Heart left ventricle (tissue), 16 donors: ENCODE measurements around the gene PAX4. TPM values are rescaled to one million over a fixed set of nuclear protein-coding genes. Genes with fewer than 3 reads are reported as not detected.

Experiments
- ATAC-seq, 4 donors: fragments of 200-7000 bp; cut with Tn5 transposase; one replicate each; pipeline ENCODE4 v1.9.1; 2020 to 2022; ENCODE audit warnings: moderate library complexity in 4 of 4, mild to moderate bottlenecking in 3 of 4, moderate number of reproducible peaks in 1 of 4
- DNase-seq, 5 donors: peaks; one replicate each; pipeline ENCODE4 v3.0.0-alpha.2; 2020
- H3K27ac ChIP-seq, 12 donors: fragments of 200-600 bp; sonication (generic) in 4 of 12; one replicate each; pipeline versions ENCODE4 v1.5.0 to v1.8.0; 2016 to 2022; ENCODE audit warnings: mild to moderate bottlenecking in 2 of 12
- H3K27me3 ChIP-seq, 9 donors: fragments of 200-600 bp; sonication (generic) in 2 of 9; one replicate each; pipeline versions ENCODE4 v1.5.1 to v1.8.0; 2016 to 2022; ENCODE audit warnings: mild to moderate bottlenecking in 3 of 9
- H3K36me3 ChIP-seq, 9 donors: fragments of 200-600 bp; sonication (generic) in 2 of 9; one replicate each; pipeline versions ENCODE4 v1.5.0 to v1.8.0; 2018 to 2022; ENCODE audit warnings: mild to moderate bottlenecking in 2 of 9
- H3K4me1 ChIP-seq, 12 donors: fragments of 200-600 bp; sonication (generic) in 4 of 12; one replicate each; pipeline versions ENCODE4 v1.5.0 to v1.8.0; 2016 to 2022; ENCODE audit warnings: mild to moderate bottlenecking in 3 of 12
- H3K4me3 ChIP-seq, 12 donors: fragments of 200-600 bp; sonication (generic) in 4 of 12; one replicate each; pipeline versions ENCODE4 v1.5.0 to v1.8.0; 2017 to 2022; ENCODE audit warnings: mild to moderate bottlenecking in 9 of 12, moderate library complexity in 4 of 12
- H3K9me3 ChIP-seq, 12 donors: fragments of 200-600 bp; sonication (generic) in 4 of 12; one replicate each; pipeline versions ENCODE4 v1.5.0 to v1.8.0; 2016 to 2022; ENCODE audit warnings: mild to moderate bottlenecking in 1 of 12
- POLR2A ChIP-seq, 2 donors: fragments of 450-650 bp; IDR thresholded peaks; one replicate each; pipeline ENCODE4 v1.6.1; 2017; ENCODE audit warnings: antibody characterized with exemption in 2 of 2, mild to moderate bottlenecking in 2 of 2, moderate library complexity in 2 of 2
- WGBS, 4 donors: extraction: QIAGEN DNeasy Blood & Tissue Kit in 2 of 4; methylation state at CpG; one replicate each; pipeline versions ENCODE4 v1.1.5 to v1.1.7; 2013 to 2018; 5-methylcytosine and 5-hydroxymethylcytosine counted together
- intact Hi-C, 10 donors: fragments of 100-400 bp; cut with DNase I; formaldehyde crosslinking; loops; one replicate each; pipeline versions ENCODE4 v1.11.1 to v1.14.2; 2022
- polyA plus RNA-seq, 2 donors: library from polyadenylated mRNA; stranded (reverse); fragments of 200-250 nt; gene quantifications; one replicate each; pipeline ENCODE4 v1.2.3, GENCODE V29; 2013
- total RNA-seq, 9 donors: library from RNA; depleted of rRNA in 2 of 9; stranded (reverse); fragments of >200 nt in 2 of 9; fragmentation: NEBNext Ultra II Directional in 3 of 9; extraction: Animal tissue kit (Norgen Biotek cat#: 25700) in 3 of 9; gene quantifications; one replicate each; pipeline versions ENCODE4 v1.1.0 to v1.2.4, GENCODE V29; 2016 to 2023
- TF ChIP-seq, protein P1 (sequence below), 12 donors: fragments of 200-600 bp; sonication (generic) in 4 of 12; IDR thresholded peaks; one replicate each; pipeline versions ENCODE4 v1.5.0 to v1.8.0; 2018 to 2022; ENCODE audit warnings: antibody characterized with exemption in 12 of 12, mild to moderate bottlenecking in 5 of 12
- donor health status: ischemic (EF 13 %, LVEDD 7.1; RV severe dilation, severe dysfunction).
- donor health status: healthy with polysubstance abuse.
- donor health status: DM: no; HTN: yes; CAD: no.
- donor health status: DM: no; HTN: no; CAD: no.
- donor health status: ischemic (EF 25% LVEDD 6.9; RV normal size, moderate dysfunction).
- donor health status: ischemic (EF 25% LVEDD 5.7; RV mildly dilated, moderate dysfunction).
- donor health status: healthy.
- donor health status: DM: yes; HTN: yes; CAD: no.
- donor health status: ischemic (EF 35%, LVEDD 5.7; RV mildly dilated, moderate dysfunction).
- donor health status: nonischemic (EF 11% LVEDD 7.7; RV severe dilation, severe dysfunction).
- donor health status: DM: yes; HTN: yes; CAD: no.
- donor health status: PGD.
- donor health status: ischemic (EF 29% LVEDD 5.4; RV normal size, mild dysfunction).
- donor health status: nonischemic (EF 23%, LVEDD 6.1; RV moderate dilation, normal function).

PAX4 gene
- total and polyA plus RNA-seq, 11 donors: not detected

DNA sequence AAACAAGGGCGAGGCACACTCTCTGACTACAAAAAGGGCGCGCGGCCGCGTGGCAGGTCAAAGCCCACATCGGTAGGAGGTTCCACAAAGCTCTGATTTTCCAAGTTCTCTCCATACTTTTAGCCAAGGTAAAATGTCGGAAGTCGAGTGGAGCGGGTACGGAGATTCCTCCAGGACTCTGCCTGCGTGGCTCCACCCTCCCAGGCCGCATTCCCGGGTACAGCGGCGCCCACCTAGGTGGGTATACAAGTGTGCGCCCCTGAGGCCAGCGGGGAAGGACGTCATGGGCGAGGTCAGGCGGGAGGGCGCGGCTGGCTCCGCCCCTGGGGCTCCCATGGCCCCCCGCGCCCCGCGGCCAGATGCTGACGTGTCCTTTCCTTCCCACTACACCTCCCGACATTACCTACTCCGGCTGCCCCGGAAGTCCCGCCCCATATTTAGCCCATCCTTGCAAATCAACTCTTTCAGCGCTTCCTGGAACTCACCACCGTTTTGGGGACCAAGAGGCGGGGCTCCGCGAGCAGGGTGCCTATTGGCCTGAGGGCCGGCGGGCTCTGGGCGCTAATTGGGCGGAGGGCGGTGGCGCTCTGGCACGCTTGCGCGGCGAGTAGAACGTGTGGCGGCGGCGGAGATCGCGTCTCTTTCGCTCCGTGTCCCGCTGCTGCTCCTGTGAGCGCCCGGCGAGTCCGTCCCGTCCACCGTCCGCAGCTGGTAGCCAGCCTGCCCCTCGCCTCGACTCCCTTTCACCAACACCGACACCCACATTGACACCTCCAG, 33.8 kb upstream of the PAX4 start, which contains the start of gene SND1:
Gene SND1 (plus strand): TSS at position 639 of the 777 bp plus-strand sequence. CDS start 180 bp downstream, outside the sequence.
- Histone ChIP-seq H3K4me1 (peaks cover 0 to 47% (median 33%) of the 10 kb centered on the region in 12 donors), H3K36me3 (no peaks in the 10 kb centered on the region), H3K27ac (peak within 1 kb of the TSS; percentile 90 to 98 (median 94)), H3K27me3 (no peaks in the 10 kb centered on the region), H3K9me3 (no peaks in the 10 kb centered on the region), H3K4me3 (peak within 1 kb of the TSS; percentile 50 to 97 (median 90))
- peak; percentile 97 to 99 (median 98) for ATAC-seq
- peak in 1 of 2 donors; percentile 74 for TF ChIP-seq POLR2A (IDR thresholded peaks at IDR 0.05)
- TF ChIP-seq, protein P1, sequence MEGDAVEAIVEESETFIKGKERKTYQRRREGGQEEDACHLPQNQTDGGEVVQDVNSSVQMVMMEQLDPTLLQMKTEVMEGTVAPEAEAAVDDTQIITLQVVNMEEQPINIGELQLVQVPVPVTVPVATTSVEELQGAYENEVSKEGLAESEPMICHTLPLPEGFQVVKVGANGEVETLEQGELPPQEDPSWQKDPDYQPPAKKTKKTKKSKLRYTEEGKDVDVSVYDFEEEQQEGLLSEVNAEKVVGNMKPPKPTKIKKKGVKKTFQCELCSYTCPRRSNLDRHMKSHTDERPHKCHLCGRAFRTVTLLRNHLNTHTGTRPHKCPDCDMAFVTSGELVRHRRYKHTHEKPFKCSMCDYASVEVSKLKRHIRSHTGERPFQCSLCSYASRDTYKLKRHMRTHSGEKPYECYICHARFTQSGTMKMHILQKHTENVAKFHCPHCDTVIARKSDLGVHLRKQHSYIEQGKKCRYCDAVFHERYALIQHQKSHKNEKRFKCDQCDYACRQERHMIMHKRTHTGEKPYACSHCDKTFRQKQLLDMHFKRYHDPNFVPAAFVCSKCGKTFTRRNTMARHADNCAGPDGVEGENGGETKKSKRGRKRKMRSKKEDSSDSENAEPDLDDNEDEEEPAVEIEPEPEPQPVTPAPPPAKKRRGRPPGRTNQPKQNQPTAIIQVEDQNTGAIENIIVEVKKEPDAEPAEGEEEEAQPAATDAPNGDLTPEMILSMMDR (IDR thresholded peaks at IDR 0.05): no peak
- WGBS, 4 donors: 0 to 3% (median 0%) methylated on average over 56 to 67 of the region's 67 CpGs
- intact Hi-C loops: loop anchor here in 7 of 10 donors (2.0 to 10.0 kb wide), 5 partner anchors 63 to 259 kb away; partner anchors contain the start of genes ARF5 (in 6 of the 7), ZNF800 (in 4 of the 7) and GCC1 (in 2 of the 7)
- peak; percentile 99 to 100 (median 100) for DNase-seq

DNA sequence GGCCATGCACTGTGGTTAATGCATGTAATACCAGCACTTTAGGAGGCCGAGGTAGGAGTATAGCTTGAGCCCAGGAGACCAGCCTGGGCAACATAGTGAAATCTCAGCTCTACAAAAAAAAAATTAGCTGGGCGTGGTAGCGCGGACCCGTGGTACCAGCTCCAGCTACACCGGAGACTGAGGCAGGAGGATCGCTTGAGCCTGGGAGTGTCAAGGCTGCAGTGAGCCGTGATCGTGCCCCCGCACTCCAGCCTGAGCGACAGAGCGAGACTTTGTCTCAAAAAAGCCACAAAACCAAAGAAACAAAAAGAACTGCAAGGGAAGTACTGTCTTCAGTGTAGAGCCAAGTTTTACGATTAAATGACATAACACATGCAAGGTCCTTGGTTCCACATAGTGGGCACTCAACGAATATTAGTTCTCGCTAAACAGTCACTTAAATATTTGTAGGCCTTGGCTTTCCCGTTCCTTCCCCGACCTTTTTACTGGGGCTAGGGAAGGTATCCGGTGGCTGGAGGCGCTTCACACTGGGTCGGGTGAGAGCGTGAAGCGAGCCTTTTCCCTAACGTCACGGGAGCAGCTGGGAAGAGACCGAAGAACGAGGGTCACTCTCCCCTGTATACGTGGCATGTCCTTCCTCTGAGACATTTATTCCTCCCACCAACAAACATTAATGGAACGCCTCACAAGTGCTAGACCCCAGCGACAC, 33.1 kb upstream of the PAX4 start:
- Histone ChIP-seq H3K9me3 (no peaks in the 10 kb centered on the region), H3K4me1 (peaks cover 0 to 41% (median 32%) of the 10 kb centered on the region in 12 donors), H3K4me3 (peak overlapping the region; percentile 38 to 97 (median 90)), H3K27ac (peak overlapping the region; percentile 90 to 98 (median 94)), H3K36me3 (no peaks in the 10 kb centered on the region), H3K27me3 (no peaks in the 10 kb centered on the region)
- peak in 3 of 4 donors; percentile 6 to 23 (median 19) for ATAC-seq
- no peak for DNase-seq
- TF ChIP-seq, protein P1 (IDR thresholded peaks at IDR 0.05): no peak
- TF ChIP-seq POLR2A (IDR thresholded peaks at IDR 0.05): no peak
- intact Hi-C loops: loop anchor here in 7 of 10 donors (2.0 to 10.0 kb wide), 5 partner anchors 62 to 259 kb away; partner anchors contain the start of genes ARF5 (in 6 of the 7), ZNF800 (in 4 of the 7) and GCC1 (in 2 of the 7)
- 44 to 47% (median 45%) methylated on average over 28 to 29 of the region's 29 CpGs for WGBS, 4 donors

DNA sequence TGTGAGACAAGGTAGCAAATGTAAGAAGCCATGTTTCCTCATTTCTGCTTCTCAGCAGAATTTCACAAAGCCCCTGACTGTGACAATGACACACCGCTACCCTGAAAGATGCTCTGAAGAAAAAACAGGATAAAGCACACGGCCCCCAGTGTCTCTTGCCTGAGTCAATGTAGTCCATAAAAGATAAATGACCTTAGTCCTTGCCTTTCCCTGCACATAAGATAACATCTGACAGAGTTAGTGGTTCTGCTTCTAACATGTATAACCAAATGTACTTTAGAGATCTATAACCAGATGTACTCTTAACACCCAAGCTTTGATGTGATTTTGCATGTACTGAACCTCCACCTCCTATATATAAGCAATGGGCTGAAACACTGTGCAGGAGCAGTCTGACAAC, 31.0 kb upstream of the PAX4 start:
- Histone ChIP-seq H3K9me3 (no peaks in the 10 kb centered on the region), H3K27me3 (no peaks in the 10 kb centered on the region), H3K4me3 (no peak overlapping the region), H3K36me3 (no peaks in the 10 kb centered on the region), H3K4me1 (peaks cover 0 to 21% (median 14%) of the 10 kb centered on the region in 12 donors), H3K27ac (no peak overlapping the region)
- TF ChIP-seq, protein P1 (IDR thresholded peaks at IDR 0.05): no peak
- no peak for TF ChIP-seq POLR2A (IDR thresholded peaks at IDR 0.05)
- no peak for DNase-seq
- 75 to 83% (median 77%) methylated on average over 2 of the region's 2 CpGs for WGBS, 4 donors
- intact Hi-C loops: loop anchor here in 1 of 10 donors (5.0 kb wide), 1 partner anchor 57 kb away; the partner anchor contains the start of gene FSCN3
- ATAC-seq: no peak
